ENCODE measurements around the gene TMCC1. TPM values are rescaled to one million over a fixed set of nuclear protein-coding genes. Genes with fewer than 3 reads are reported as not detected.
"Not testable (repeated sequence)": the region's sequence is repeated elsewhere in the genome, so short reads cannot be mapped to it uniquely, and the experiment has no call there.

Gene TMCC1
- total and polyA plus RNA-seq, 7 donors, result 10.3 to 35.2 (median 27.6) TPM

DNA sequence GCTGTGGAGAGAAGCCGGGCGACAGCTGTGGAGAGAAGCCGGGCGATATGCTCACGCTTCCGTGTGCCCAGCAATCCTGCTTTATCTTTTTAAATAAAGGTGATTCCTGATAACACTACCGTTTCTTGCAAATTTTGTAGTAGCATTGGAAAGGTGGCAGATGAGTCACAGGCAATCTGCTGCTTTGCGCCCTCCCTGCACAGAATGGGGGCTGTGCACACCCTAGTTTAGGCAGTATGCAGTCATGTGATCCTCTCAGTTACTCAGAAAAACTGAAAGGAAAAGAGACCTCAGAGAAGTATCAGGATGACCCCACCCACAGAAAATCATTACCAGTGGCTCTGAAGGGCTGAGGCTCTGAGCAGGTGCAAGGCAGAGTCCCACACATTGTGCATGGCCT is 24.9 kb upstream of the TMCC1 start:
- no peaks in the 10 kb centered on the region for H3K4me1 ChIP-seq
- no peak overlapping the region for H3K27ac ChIP-seq
- no peaks in the 10 kb centered on the region for H3K36me3 ChIP-seq
- H3K9me3 ChIP-seq, result peaks cover 15 to 25% (median 22%) of the 10 kb centered on the region in 4 donors
- TF ChIP-seq POLR2A (IDR thresholded peaks at IDR 0.05), result no peak
- TF ChIP-seq EP300 (IDR thresholded peaks at IDR 0.05), result no peak
- TF ChIP-seq, protein P1, sequence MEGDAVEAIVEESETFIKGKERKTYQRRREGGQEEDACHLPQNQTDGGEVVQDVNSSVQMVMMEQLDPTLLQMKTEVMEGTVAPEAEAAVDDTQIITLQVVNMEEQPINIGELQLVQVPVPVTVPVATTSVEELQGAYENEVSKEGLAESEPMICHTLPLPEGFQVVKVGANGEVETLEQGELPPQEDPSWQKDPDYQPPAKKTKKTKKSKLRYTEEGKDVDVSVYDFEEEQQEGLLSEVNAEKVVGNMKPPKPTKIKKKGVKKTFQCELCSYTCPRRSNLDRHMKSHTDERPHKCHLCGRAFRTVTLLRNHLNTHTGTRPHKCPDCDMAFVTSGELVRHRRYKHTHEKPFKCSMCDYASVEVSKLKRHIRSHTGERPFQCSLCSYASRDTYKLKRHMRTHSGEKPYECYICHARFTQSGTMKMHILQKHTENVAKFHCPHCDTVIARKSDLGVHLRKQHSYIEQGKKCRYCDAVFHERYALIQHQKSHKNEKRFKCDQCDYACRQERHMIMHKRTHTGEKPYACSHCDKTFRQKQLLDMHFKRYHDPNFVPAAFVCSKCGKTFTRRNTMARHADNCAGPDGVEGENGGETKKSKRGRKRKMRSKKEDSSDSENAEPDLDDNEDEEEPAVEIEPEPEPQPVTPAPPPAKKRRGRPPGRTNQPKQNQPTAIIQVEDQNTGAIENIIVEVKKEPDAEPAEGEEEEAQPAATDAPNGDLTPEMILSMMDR (IDR thresholded peaks at IDR 0.05), result no peak
- TF ChIP-seq POLR2AphosphoS5 (IDR thresholded peaks at IDR 0.05), result no peak
- no peak overlapping the region for H3K4me3 ChIP-seq
- H3K27me3 ChIP-seq, result no peaks in the 10 kb centered on the region
- no peak for DNase-seq
- intact Hi-C loops (cut with DNase I), result no loop called here
- 90 to 98% methylated on average over 8 of the region's 8 CpGs for WGBS, 2 donors

DNA sequence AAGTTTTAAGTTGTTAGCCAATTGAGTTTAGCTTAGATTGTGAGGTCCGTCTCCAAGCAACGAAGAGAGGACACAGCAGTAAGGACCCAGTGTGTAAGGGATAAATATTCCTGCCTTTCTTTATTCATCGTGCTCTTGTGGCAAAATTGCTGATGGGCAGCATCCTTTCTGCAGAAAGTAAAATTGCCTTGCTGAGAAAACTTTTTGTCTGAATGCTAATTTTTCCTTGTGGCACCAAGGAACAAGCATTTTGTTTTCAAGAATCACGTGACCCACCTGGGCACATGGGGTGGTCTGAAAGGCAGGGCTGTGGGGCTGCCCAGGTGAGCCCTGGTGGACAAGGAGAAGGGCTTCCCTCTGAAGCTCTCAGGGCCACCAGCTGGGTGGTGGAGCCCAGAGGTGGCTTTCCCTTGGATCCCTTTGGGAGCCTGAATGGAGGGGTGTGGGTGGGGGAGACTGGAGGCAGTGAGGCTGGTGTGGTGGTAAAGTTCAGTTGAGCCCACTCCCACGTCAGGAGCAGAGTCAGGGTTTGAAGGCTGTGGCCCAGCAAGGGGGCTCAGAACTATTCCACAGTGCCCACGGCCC is 24.0 kb upstream of the TMCC1 start:
- WGBS, 2 donors, result 83 to 88% methylated on average over 6 of the region's 6 CpGs
- Histone ChIP-seq H3K4me3 (no peak overlapping the region), H3K27ac (no peak overlapping the region), H3K4me1 (no peaks in the 10 kb centered on the region), H3K9me3 (peaks cover 15 to 25% (median 22%) of the 10 kb centered on the region in 4 donors), H3K27me3 (no peaks in the 10 kb centered on the region), H3K36me3 (no peaks in the 10 kb centered on the region)
- DNase-seq, result no peak
- intact Hi-C loops (cut with DNase I), result no loop called here
- no peak for TF ChIP-seq POLR2AphosphoS5 (IDR thresholded peaks at IDR 0.05)
- TF ChIP-seq POLR2A (IDR thresholded peaks at IDR 0.05), result no peak
- no peak for TF ChIP-seq EP300 (IDR thresholded peaks at IDR 0.05)
- TF ChIP-seq, protein P1 (IDR thresholded peaks at IDR 0.05), result no peak

DNA sequence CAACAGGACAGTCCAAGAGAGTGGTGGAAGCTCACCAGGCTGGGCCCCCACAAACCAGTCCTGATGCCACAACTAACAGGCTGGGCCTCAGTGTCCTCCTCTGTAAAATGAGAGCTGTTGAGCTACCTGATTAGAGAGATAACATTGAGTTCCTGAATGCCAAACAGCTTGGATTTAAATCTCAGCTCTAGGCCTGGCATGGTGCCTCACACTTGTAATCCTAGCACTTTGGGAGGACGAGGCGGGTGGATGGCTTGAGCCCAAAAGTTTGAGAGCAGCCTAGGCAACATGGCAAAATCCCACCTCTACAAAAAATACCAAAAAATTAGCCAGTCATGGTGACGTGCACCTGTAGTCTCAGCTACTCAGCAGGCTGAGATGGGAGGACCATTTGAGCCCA is 20.1 kb upstream of the TMCC1 start:
- no peak overlapping the region for H3K27ac ChIP-seq
- no peaks in the 10 kb centered on the region for H3K4me1 ChIP-seq
- intact Hi-C loops (cut with DNase I), result no loop called here
- H3K4me3 ChIP-seq, result no peak overlapping the region
- TF ChIP-seq, protein P1 (IDR thresholded peaks at IDR 0.05), result no peak
- TF ChIP-seq POLR2A (IDR thresholded peaks at IDR 0.05) (no peak), EP300 (IDR thresholded peaks at IDR 0.05) (no peak), POLR2AphosphoS5 (IDR thresholded peaks at IDR 0.05) (no peak)
- H3K36me3 ChIP-seq, result no peaks in the 10 kb centered on the region
- H3K9me3 ChIP-seq, result peaks cover 15 to 24% (median 19%) of the 10 kb centered on the region in 4 donors
- H3K27me3 ChIP-seq, result no peaks in the 10 kb centered on the region
- no peak for DNase-seq
- 82 to 88% methylated on average over 3 of the region's 3 CpGs for WGBS, 2 donors

DNA sequence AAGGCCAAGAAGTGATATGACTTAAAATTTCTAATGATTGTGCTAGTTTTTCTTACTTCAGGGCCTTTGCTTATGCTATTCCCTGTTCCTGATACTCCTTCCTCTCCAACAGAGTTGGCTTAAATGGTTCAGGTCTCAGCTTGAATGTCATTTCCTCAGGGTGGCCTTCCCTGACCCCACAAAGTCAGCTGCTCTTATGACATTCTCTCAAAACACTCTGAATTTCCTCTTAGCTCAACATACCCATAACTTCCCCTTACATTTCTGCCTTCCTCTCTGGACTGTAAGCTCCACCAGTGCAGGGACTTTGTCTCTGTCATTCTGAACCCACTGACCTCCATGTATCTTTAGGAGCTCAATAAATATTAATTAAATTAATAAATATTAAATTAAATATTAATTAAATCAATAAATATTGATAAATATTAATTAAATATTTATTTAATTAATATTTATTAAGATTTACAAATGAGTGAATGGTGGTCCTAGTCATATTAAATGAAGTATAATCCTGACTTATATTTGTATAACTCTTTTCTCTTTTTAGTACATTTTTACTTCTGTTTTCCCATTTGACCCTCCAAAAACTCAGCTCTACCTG is 17.9 kb upstream of the TMCC1 start:
- H3K27ac ChIP-seq, result no peak overlapping the region
- TF ChIP-seq POLR2A (IDR thresholded peaks at IDR 0.05) (no peak), POLR2AphosphoS5 (IDR thresholded peaks at IDR 0.05) (no peak), EP300 (IDR thresholded peaks at IDR 0.05) (no peak)
- TF ChIP-seq, protein P1 (IDR thresholded peaks at IDR 0.05), result no peak
- intact Hi-C loops (cut with DNase I), result no loop called here
- H3K36me3 ChIP-seq, result no peaks in the 10 kb centered on the region
- no peak overlapping the region for H3K4me3 ChIP-seq
- no peaks in the 10 kb centered on the region for H3K27me3 ChIP-seq
- DNase-seq, result no peak
- H3K4me1 ChIP-seq, result no peaks in the 10 kb centered on the region
- peaks cover 2 to 6% (median 5%) of the 10 kb centered on the region in 4 donors for H3K9me3 ChIP-seq

DNA sequence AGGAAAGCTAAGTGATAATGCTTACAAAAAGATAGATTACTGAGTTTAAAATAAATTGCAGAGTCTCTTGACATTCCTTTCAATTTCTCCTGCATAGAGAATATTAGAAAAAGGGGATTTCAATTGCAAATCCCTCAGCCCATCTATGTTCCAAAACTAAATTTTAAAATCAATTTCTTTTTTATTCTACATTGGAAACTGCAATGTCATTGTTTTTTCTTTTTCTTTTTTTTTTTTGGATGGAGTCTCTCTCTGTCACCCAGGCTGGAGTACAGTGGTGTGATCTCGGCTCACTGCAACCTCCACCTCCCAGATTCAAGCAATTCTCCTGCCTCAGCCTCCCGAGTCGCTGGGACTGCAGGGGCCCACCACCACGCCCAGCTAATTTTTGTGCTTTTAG is 15.7 kb upstream of the TMCC1 start:
- H3K4me3 ChIP-seq; H3K4me1 ChIP-seq; intact Hi-C loops (cut with DNase I); H3K27ac ChIP-seq; H3K27me3 ChIP-seq; DNase-seq; H3K36me3 ChIP-seq: not testable (repeated sequence)
- peaks cover 0 to 15% (median 3%) of the 10 kb centered on the region in 4 donors for H3K9me3 ChIP-seq
- 93 to 94% methylated on average over 4 of the region's 4 CpGs for WGBS, 2 donors
